ENCODE measurements around the gene C10orf88.

DNA sequence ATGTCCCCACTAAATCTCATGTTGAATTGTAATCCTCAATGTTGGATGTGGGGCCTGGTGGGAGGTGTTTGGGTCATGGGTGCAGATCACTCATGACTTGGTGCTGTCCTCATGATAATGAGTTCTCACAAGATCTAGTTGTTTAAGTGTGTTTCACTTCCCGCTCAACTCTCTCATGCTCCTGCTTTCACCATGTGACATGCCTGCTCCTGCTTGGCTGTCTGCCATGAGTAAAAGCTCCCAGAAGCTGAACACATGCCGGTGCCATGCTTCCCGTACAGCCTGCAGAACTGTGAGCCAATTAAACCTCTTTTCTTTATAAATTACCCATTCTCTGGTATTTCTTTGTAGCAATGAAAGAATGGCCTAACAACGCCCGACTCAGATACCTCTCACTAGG, 20.0 kb upstream of the C10orf88 start:
- no peak for TF ChIP-seq POLR2AphosphoS5 (IDR thresholded peaks at IDR 0.05; ENCODE audit: low read depth, low read length)
- TF ChIP-seq, protein P1, sequence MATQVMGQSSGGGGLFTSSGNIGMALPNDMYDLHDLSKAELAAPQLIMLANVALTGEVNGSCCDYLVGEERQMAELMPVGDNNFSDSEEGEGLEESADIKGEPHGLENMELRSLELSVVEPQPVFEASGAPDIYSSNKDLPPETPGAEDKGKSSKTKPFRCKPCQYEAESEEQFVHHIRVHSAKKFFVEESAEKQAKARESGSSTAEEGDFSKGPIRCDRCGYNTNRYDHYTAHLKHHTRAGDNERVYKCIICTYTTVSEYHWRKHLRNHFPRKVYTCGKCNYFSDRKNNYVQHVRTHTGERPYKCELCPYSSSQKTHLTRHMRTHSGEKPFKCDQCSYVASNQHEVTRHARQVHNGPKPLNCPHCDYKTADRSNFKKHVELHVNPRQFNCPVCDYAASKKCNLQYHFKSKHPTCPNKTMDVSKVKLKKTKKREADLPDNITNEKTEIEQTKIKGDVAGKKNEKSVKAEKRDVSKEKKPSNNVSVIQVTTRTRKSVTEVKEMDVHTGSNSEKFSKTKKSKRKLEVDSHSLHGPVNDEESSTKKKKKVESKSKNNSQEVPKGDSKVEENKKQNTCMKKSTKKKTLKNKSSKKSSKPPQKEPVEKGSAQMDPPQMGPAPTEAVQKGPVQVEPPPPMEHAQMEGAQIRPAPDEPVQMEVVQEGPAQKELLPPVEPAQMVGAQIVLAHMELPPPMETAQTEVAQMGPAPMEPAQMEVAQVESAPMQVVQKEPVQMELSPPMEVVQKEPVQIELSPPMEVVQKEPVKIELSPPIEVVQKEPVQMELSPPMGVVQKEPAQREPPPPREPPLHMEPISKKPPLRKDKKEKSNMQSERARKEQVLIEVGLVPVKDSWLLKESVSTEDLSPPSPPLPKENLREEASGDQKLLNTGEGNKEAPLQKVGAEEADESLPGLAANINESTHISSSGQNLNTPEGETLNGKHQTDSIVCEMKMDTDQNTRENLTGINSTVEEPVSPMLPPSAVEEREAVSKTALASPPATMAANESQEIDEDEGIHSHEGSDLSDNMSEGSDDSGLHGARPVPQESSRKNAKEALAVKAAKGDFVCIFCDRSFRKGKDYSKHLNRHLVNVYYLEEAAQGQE (IDR thresholded peaks at IDR 0.05; ENCODE audit: insufficient read depth in 1 of 2, low read depth in 2 of 2, low read length in 2 of 2) = no peak

Measured in PFSK-1 (cell line).